GM12865 (cell line): ENCODE data around the gene AMPH.
A peak's percentile ranks its signal among the peaks of the same experiment; 100 is the strongest.
"Not testable (repeated sequence)": the region's sequence is repeated elsewhere in the genome, so short reads cannot be mapped to it uniquely, and the experiment has no call there.

Source experiments
- DNase-seq: peaks from one replicate; pipeline ENCODE4 v3.0.0; 2010; ENCODE audit warnings: low read depth
- H3K4me3 ChIP-seq: 2 replicates; pipeline ENCODE4 v1.5.1; 2011; ENCODE audit warnings: mild to moderate bottlenecking, low read depth, low read length, control low read depth
- CTCF ChIP-seq: IDR thresholded peaks from 2 replicates; pipeline ENCODE4 v1.5.1; 2011; ENCODE audit warnings: low read length, control low read depth, low read depth, inconsistent platforms; ENCODE audit not compliant: insufficient read depth; ENCODE audit errors: missing control alignments

The AMPH gene

GRCh38 chr7:38345299-38346172 is 285.6 kb downstream of the AMPH start:
- peak; percentile 85 for TF ChIP-seq CTCF
- peak; percentile 73 for DNase-seq
- not testable (repeated sequence) for H3K4me3 ChIP-seq

- not testable (repeated sequence) for H3K4me3 ChIP-seq, DNase-seq
Measured at GRCh38 chr7:38344741-38345140, 286.4 kb downstream of the AMPH start.

GRCh38 chr7:38342135-38342534 is 289.0 kb downstream of the AMPH start:
- not testable (repeated sequence) for DNase-seq, H3K4me3 ChIP-seq

- TF ChIP-seq CTCF: peak; percentile 0
- DNase-seq, H3K4me3 ChIP-seq: not testable (repeated sequence)
Measured at GRCh38 chr7:38341172-38341705, 289.9 kb downstream of the AMPH start.

GRCh38 chr7:38339953-38340819 is 291.0 kb downstream of the AMPH start:
- no peak for DNase-seq
- no peak for TF ChIP-seq CTCF
- H3K4me3 ChIP-seq: no peak overlapping the region

GRCh38 chr7:38336148-38336515 is 295.0 kb downstream of the AMPH start:
- DNase-seq: not testable (repeated sequence)
- H3K4me3 ChIP-seq: peak overlapping the region; percentile 18; the same call in 1 of the 2 replicates

- peak; percentile 100 for TF ChIP-seq CTCF
- peak; percentile 93 for DNase-seq
- peak overlapping the region; percentile 34 for H3K4me3 ChIP-seq
Measured at GRCh38 chr7:38335492-38336147, 295.6 kb downstream of the AMPH start.

- H3K4me3 ChIP-seq: peak overlapping the region; percentile 34
- no peak for DNase-seq
- TF ChIP-seq CTCF: no peak
Measured at GRCh38 chr7:38335128-38335491, 296.1 kb downstream of the AMPH start.
